CD14-positive monocyte (primary cell): ENCODE measurements around the gene CFAP61. TPM values are rescaled to one million over a fixed set of nuclear protein-coding genes. Genes with fewer than 3 reads are reported as not detected.
A peak's percentile ranks its signal among the peaks of the same experiment; 100 is the strongest.

ENCODE experiments used
- DNase-seq, 3 donors: peaks; one replicate each; pipeline ENCODE4 v3.0.0-alpha.2; 2011 to 2022
- H2AFZ ChIP-seq: 2 replicates; pipeline ENCODE4 v1.6.0; 2012; ENCODE audit warnings: mild to moderate bottlenecking, low read depth, low read length, inconsistent platforms; ENCODE audit not compliant: insufficient read depth, poor library complexity, severe bottlenecking
- H3K27ac ChIP-seq, 2 donors: 1 replicate in 1 of 2; 2 replicates in 1 of 2; pipeline ENCODE4 v1.5.1; 2012 to 2013; ENCODE audit warnings: low read length in 2 of 2, control low read depth in 1 of 2, inconsistent platforms in 1 of 2, low read depth in 1 of 2, mild to moderate bottlenecking in 1 of 2
- H3K27me3 ChIP-seq, 2 donors: one replicate each; pipeline versions ENCODE4 v1.6.0 to v1.6.1; 2011 to 2013; ENCODE audit warnings: low read length in 2 of 2; ENCODE audit not compliant: control insufficient read depth in 2 of 2, insufficient read depth in 2 of 2
- H3K36me3 ChIP-seq, 2 donors: replicated peaks in 1 of 2; 1 replicate in 1 of 2; 2 replicates in 1 of 2; pipeline versions ENCODE4 v1.5.1 to v1.6.1; 2012 to 2013; ENCODE audit warnings: low read length in 2 of 2, control low read depth in 1 of 2, inconsistent platforms in 1 of 2, mild to moderate bottlenecking in 1 of 2; ENCODE audit not compliant: insufficient read depth in 2 of 2, control insufficient read depth in 1 of 2
- H3K4me1 ChIP-seq, 2 donors: 1 replicate in 1 of 2; 2 replicates in 1 of 2; pipeline versions ENCODE4 v1.5.1 to v1.6.1; 2012 to 2013; ENCODE audit warnings: low read length in 2 of 2, control low read depth in 1 of 2, inconsistent platforms in 1 of 2, mild to moderate bottlenecking in 1 of 2, moderate library complexity in 1 of 2; ENCODE audit not compliant: insufficient read depth in 2 of 2, control insufficient read depth in 1 of 2
- H3K4me2 ChIP-seq: replicated peaks from 2 replicates; pipeline ENCODE3; 2012; ENCODE audit warnings: low read length, moderate library complexity, mild to moderate bottlenecking; ENCODE audit not compliant: poor library complexity, severe bottlenecking; ENCODE audit errors: extremely low read depth
- H3K4me3 ChIP-seq, 3 experiments: fragments of 200-600 bp in 1 of 3; sonication (generic) in 1 of 3; replicated peaks in 1 of 3; 1 replicate in 2 of 3; 2 replicates in 1 of 3; pipeline ENCODE4 v1.5.1; 2011 to 2013; ENCODE audit warnings: low read length in 3 of 3, mild to moderate bottlenecking in 3 of 3, control low read depth in 2 of 3, low read depth in 2 of 3, inconsistent platforms in 1 of 3, moderate library complexity in 1 of 3
- H3K79me2 ChIP-seq: 2 replicates; pipeline ENCODE4 v1.6.0; 2012; ENCODE audit warnings: mild to moderate bottlenecking, control low read depth, inconsistent platforms, low read length, moderate library complexity; ENCODE audit not compliant: insufficient read depth
- H3K9ac ChIP-seq: 2 replicates; pipeline ENCODE4 v1.6.0; 2017; ENCODE audit warnings: low read length, mild to moderate bottlenecking; ENCODE audit not compliant: insufficient read depth, poor library complexity, severe bottlenecking
- H3K9me3 ChIP-seq, 2 donors: replicated peaks in 1 of 2; 1 replicate in 1 of 2; 2 replicates in 1 of 2; pipeline versions ENCODE4 v1.5.1 to v1.6.1; 2012 to 2013; ENCODE audit warnings: low read length in 2 of 2, control low read depth in 1 of 2; ENCODE audit not compliant: control insufficient read depth in 1 of 2, insufficient read depth in 1 of 2
- H4K20me1 ChIP-seq: 2 replicates; pipeline ENCODE4 v1.6.0; 2012; ENCODE audit warnings: mild to moderate bottlenecking, low read length, control low read depth, moderate library complexity; ENCODE audit not compliant: insufficient read depth
- H3K27ac Mint-ChIP-seq, 7 donors: one replicate each; pipeline ENCODE4 v1.8.0; 2020; ENCODE audit warnings: mild to moderate bottlenecking in 7 of 7, mixed read lengths in 7 of 7, moderate library complexity in 6 of 7, inconsistent platforms in 2 of 7
- H3K27me3 Mint-ChIP-seq, 3 donors: one replicate each; pipeline ENCODE4 v1.8.0; 2021 to 2022; ENCODE audit warnings: low read depth in 3 of 3, mild to moderate bottlenecking in 3 of 3, mixed read lengths in 3 of 3, moderate library complexity in 3 of 3, inconsistent platforms in 1 of 3
- H3K36me3 Mint-ChIP-seq, 2 donors: one replicate each; pipeline ENCODE4 v1.8.0; 2020; ENCODE audit warnings: mixed read lengths in 2 of 2, inconsistent platforms in 1 of 2, mild to moderate bottlenecking in 1 of 2
- H3K4me1 Mint-ChIP-seq: one replicate; pipeline ENCODE4 v1.8.0; 2020; ENCODE audit warnings: mild to moderate bottlenecking, mixed read lengths
- H3K4me3 Mint-ChIP-seq, 2 donors: one replicate each; pipeline ENCODE4 v1.8.0; 2020; ENCODE audit warnings: mild to moderate bottlenecking in 2 of 2, mixed read lengths in 2 of 2, moderate library complexity in 1 of 2
- H3K9me3 Mint-ChIP-seq, 7 donors: one replicate each; pipeline ENCODE4 v1.8.0; 2020 to 2022; ENCODE audit warnings: mixed read lengths in 7 of 7, mild to moderate bottlenecking in 6 of 7, moderate library complexity in 6 of 7, inconsistent platforms in 2 of 7
- CTCF ChIP-seq: fragments of 200-600 bp; IDR thresholded peaks from one replicate; pipeline ENCODE4 v1.8.0; 2022; ENCODE audit warnings: antibody characterized with exemption, mild to moderate bottlenecking
- WGBS: methylation state at CpG from one replicate; pipeline ENCODE4 v1.1.5; 2013; ENCODE audit warnings: missing lambda C conversion rate; ENCODE audit not compliant: insufficient coverage; 5-methylcytosine and 5-hydroxymethylcytosine counted together
- intact Hi-C, 2 donors: fragments of 100-400 bp; cut with micrococcal nuclease; formaldehyde crosslinking; loops; one replicate each; pipeline versions ENCODE4 v1.15.0 to v1.15.1; 2023
- polyA plus RNA-seq, 3 donors: library from polyadenylated mRNA; depleted of rRNA in 1 of 3; unstranded in 2 of 3; stranded (reverse) in 1 of 3; fragments of 300-500 nt in 2 of 3; fragments of >200 nt in 1 of 3; fragmentation: Illumina TruSeq in 2 of 3; gene quantifications; 1 replicate in 2 of 3; 2 replicates in 1 of 3; pipeline ENCODE4 v1.2.3, GENCODE V29; 2012 to 2021

CFAP61 gene
- polyA plus RNA-seq, 3 donors, result not detected

GRCh38 chr20:20386192-20386591, 333.9 kb downstream of the CFAP61 start:
- peaks cover 17 to 19% of the 10 kb centered on the region in 2 donors for H3K36me3 Mint-ChIP-seq
- H3K9me3 Mint-ChIP-seq, result peaks cover 0 to 3% (median 2%) of the 10 kb centered on the region in 7 donors
- H3K27me3 Mint-ChIP-seq, result peaks cover 2 to 16% (median 14%) of the 10 kb centered on the region in 3 donors
- Histone ChIP-seq H2AFZ (no peak overlapping the region), H3K9ac (no peak overlapping the region), H4K20me1 (no peaks in the 10 kb centered on the region), H3K4me2 (no peak overlapping the region), H3K4me1 (no peaks in the 10 kb centered on the region), H3K27ac (no peak overlapping the region), H3K36me3 (peaks cover 0 to 21% of the 10 kb centered on the region in 2 donors), H3K27me3 (peaks cover 0 to 2% of the 10 kb centered on the region in 2 donors), H3K79me2 (no peaks in the 10 kb centered on the region), H3K4me3 (no peak overlapping the region), H3K9me3 (no peaks in the 10 kb centered on the region)
- no peak for TF ChIP-seq CTCF
- WGBS, result 77% methylated on average over 3 of the region's 9 CpGs
- DNase-seq, result no peak
- no peak overlapping the region for H3K27ac Mint-ChIP-seq
- no peaks in the 10 kb centered on the region for H3K4me1 Mint-ChIP-seq
- no peak overlapping the region for H3K4me3 Mint-ChIP-seq
- intact Hi-C loops, result no loop called here

DNA sequence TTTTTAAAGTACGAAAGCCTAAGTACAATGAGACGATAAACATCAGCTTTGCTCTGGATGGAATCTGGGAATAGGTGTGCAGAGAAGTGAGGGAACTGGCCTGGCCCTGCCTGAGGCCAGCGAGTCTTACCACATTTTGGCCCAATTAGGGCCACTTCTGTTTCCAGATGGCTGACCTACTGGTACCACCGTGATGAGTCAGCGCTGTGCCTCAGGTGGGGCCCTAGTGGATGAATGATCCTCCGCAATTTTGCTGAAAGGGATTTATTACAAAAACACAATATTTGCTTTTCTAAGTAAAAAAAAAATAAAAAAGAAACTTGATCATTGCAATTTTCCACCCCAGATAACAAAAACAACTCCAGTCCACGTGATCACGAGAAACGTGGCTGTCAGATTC, 338.1 kb downstream of the CFAP61 start:
- Histone ChIP-seq H3K9ac (no peak overlapping the region), H3K4me1 (peaks cover 29 to 31% of the 10 kb centered on the region in 2 donors), H3K4me3 (no peak overlapping the region), H3K4me2 (no peak overlapping the region), H3K36me3 (peaks cover 8 to 44% of the 10 kb centered on the region in 2 donors), H3K27me3 (peaks cover 0 to 1% of the 10 kb centered on the region in 2 donors), H4K20me1 (peaks cover 6% of the 10 kb centered on the region), H2AFZ (no peak overlapping the region), H3K79me2 (no peaks in the 10 kb centered on the region), H3K27ac (no peak overlapping the region), H3K9me3 (no peaks in the 10 kb centered on the region)
- 95% methylated on average over 4 of the region's 9 CpGs for WGBS
- TF ChIP-seq CTCF, result no peak
- Mint-ChIP-seq H3K27me3 (peaks cover 2 to 6% (median 5%) of the 10 kb centered on the region in 3 donors), H3K36me3 (peaks cover 43 to 47% of the 10 kb centered on the region in 2 donors), H3K4me3 (no peak overlapping the region), H3K9me3 (no peaks in the 10 kb centered on the region), H3K27ac (peak overlapping the region in 2 of 7 donors; percentile 56 to 65), H3K4me1 (peaks cover 31% of the 10 kb centered on the region)
- no peak for DNase-seq
- intact Hi-C loops, result no loop called here
